Muscle of back (tissue), 11 donors: ENCODE measurements around the gene ENC1. TPM values are rescaled to one million over a fixed set of nuclear protein-coding genes. Genes with fewer than 3 reads are reported as not detected.

Experiments used
- DNase-seq, 3 donors: peaks; one replicate each; pipeline versions ENCODE4 v3.0.0 to v3.0.0-alpha.2; 2013
- polyA plus RNA-seq, 10 donors: library from polyadenylated mRNA; unstranded; fragments of 120-200 nt; gene quantifications; one replicate each; pipeline ENCODE4 v1.2.1, GENCODE V29; 2013; ENCODE audit not compliant: insufficient read length in 10 of 10

The ENC1 gene
- polyA plus RNA-seq, 10 donors, result 21.3 to 40.0 (median 27.2) TPM

DNA sequence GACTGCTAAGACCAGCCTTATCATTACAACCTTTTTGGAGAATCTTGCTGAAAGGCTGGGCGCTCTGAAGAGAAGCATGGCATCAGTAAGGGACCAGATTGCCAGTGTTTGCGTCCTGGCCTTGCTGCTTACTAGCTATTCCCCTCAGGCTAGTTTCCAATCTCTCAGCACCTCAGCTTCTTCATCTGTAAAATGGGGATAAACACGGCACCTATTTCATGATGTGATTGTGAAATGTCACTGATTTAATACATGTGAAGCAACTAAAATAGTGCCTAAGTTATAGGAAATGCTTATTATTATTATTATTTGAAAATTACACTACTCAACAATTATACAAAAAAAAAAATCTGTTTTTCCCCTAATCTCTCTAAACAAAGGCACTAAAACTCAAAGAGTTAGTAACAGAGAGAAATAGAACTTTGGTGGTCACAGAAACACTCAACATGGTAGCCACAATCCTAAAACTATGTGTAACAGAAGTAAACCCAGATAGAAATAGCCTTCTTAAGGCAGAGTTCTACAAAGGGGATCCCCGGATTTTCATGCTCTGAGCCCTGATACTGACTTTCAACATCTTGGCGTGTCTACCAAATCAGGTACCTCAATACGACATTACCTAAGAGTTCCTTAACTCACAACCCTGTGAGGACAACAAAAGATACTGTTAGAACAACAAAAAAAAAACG is 62.0 kb downstream of the ENC1 start:
- DNase-seq, result no peak

Other genes starting within 250 kb of the ENC1 start
- gene HEXB, start 44.5 kb upstream of the ENC1 start, polyA plus RNA-seq, result 10 to 100 TPM; 35.2 to 54.0 (median 42.0) TPM
- gene GFM2, start 126.4 kb upstream of the ENC1 start, polyA plus RNA-seq, result 10 to 100 TPM; 20.2 to 31.8 (median 25.3) TPM
- gene NSA2, start 126.5 kb upstream of the ENC1 start, polyA plus RNA-seq, result 100 to 1,000 TPM; 223 to 338 (median 230) TPM
- 1 to 10 TPM in 5 of 10 donors, under 1 TPM in 5; 0.69 to 2.2 (median 0.97) TPM for gene FAM169A, start 225.7 kb upstream of the ENC1 start, polyA plus RNA-seq